Effector memory CD4-positive, alpha-beta T cell (primary cell): Measurements from ENCODE around the gene CHST11.

Source experiments
- DNase-seq, 3 donors: peaks; one replicate each; pipeline ENCODE4 v3.0.0-alpha.2; 2020
- H3K27ac ChIP-seq: 2 replicates; pipeline ENCODE4 v1.7.0; 2013; ENCODE audit warnings: mild to moderate bottlenecking, low read length, moderate library complexity; ENCODE audit not compliant: insufficient read depth, poor library complexity, severe bottlenecking
- H3K27me3 ChIP-seq: replicated peaks from 2 replicates; pipeline ENCODE4 v1.7.0; 2013; ENCODE audit warnings: mild to moderate bottlenecking, low read length; ENCODE audit not compliant: insufficient read depth, control insufficient read depth, poor library complexity, severe bottlenecking
- H3K36me3 ChIP-seq: 2 replicates; pipeline ENCODE4 v1.7.0; 2013; ENCODE audit warnings: mild to moderate bottlenecking, low read length, moderate library complexity; ENCODE audit not compliant: control insufficient read depth, insufficient read depth
- H3K4me1 ChIP-seq: 2 replicates; pipeline ENCODE4 v1.7.0; 2013; ENCODE audit warnings: low read length, mild to moderate bottlenecking; ENCODE audit not compliant: control insufficient read depth, insufficient read depth, poor library complexity, severe bottlenecking
- H3K4me3 ChIP-seq: 2 replicates; pipeline ENCODE4 v1.7.0; 2013; ENCODE audit warnings: low read length, low read depth, mild to moderate bottlenecking; ENCODE audit not compliant: insufficient read depth, poor library complexity, severe bottlenecking
- H3K9me3 ChIP-seq: 2 replicates; pipeline ENCODE4 v1.7.0; 2013; ENCODE audit warnings: mild to moderate bottlenecking, low read length, moderate library complexity; ENCODE audit not compliant: control insufficient read depth

Gene CHST11

DNA sequence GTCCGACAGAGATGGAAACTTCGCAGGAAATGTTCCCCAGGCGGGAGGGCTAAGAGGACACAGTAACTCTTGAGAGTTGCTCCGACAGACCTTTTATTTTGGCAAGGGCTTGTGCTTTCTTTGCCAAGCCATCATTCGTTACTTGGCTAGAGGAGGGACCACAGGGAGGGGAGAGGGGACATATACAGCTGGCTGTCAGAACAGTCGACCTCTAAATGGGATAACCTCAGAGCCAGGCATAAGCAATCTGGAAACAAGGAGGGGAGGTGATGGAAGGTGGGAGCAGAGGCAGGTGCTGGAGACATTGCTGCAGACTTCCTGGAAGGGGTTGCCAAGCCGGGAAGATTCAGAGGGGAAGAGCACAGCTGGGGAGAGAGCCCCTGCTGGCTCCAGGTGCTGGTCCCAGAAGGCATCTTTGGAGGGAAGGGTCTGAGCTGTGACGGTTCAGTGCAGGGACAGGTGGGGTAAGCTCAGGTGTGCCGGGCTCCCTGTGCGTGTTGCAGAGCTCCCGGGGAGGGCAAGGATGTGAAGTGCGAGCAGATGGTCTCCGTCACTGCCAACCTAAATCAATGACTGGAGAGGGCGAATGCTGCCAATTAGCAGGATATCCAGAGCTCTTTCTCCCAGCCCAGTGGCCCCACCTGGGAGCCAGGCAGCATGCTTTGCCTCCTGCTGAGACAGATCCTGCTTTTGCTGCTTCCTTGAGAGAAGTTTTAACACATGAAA, 50.1 kb downstream of the CHST11 start:
- no peak overlapping the region for H3K27ac ChIP-seq
- peaks cover 23% of the 10 kb centered on the region for H3K4me1 ChIP-seq
- H3K4me3 ChIP-seq = no peak overlapping the region
- H3K36me3 ChIP-seq = no peaks in the 10 kb centered on the region
- no peak for DNase-seq
- H3K27me3 ChIP-seq = no peaks in the 10 kb centered on the region
- H3K9me3 ChIP-seq = no peaks in the 10 kb centered on the region

DNA sequence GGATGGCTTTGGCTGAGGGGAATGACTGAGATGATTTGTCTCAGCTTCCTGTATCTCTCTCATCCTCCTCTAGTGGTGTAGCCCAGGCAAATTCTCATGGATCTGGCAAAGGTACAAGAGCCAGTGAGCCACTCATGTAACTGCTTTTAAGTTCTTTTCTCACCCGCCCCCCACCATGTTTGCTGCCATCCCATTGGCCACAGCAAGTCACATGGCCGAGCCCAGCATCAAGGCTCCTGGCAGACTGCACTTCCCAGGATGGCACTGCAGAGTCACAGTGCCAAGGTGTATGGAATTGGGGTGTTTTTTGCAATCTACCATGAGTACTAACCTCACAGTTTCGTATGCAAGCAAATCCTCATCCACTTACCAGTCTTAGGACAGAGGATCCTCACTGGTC, 50.9 kb downstream of the CHST11 start:
- Histone ChIP-seq H3K9me3 (no peaks in the 10 kb centered on the region), H3K4me1 (peaks cover 22% of the 10 kb centered on the region), H3K36me3 (no peaks in the 10 kb centered on the region), H3K27me3 (no peaks in the 10 kb centered on the region), H3K27ac (no peak overlapping the region), H3K4me3 (no peak overlapping the region)
- no peak for DNase-seq

DNA sequence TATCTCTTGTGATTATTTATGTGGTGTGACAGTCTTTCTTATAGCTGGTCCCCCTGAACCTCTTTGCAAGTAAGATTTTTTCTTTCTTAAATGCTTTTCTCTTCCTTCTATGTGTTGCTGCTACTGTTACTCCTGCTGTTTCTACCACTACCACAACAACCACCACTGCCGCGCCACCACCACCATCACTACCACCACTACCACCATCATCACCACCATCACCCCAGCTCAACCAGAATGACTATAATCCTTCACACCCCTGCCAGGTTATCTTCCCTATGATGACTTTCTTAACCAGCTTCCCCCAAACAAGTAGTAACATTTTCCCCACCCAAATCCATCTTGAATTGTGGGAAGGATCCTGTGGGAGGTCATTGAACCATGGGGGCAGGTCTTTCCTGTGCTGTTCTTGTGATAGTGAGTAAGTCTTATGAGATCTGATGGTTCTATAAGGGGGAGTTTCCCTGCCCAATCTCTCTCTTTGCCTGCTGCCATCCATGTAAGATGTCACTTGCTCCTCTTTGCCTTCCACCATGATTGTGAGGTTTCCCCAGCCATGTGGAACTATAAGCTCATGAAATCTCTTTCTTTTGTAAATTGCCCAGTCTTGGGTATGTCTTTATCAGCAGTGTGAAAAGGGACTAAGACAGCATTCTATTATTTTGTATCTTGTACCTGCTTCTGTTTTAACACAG, 52.2 kb downstream of the CHST11 start:
- Histone ChIP-seq H3K36me3 (no peaks in the 10 kb centered on the region), H3K27me3 (no peaks in the 10 kb centered on the region), H3K4me1 (peaks cover 11% of the 10 kb centered on the region), H3K4me3 (no peak overlapping the region), H3K9me3 (no peaks in the 10 kb centered on the region), H3K27ac (no peak overlapping the region)
- no peak for DNase-seq

DNA sequence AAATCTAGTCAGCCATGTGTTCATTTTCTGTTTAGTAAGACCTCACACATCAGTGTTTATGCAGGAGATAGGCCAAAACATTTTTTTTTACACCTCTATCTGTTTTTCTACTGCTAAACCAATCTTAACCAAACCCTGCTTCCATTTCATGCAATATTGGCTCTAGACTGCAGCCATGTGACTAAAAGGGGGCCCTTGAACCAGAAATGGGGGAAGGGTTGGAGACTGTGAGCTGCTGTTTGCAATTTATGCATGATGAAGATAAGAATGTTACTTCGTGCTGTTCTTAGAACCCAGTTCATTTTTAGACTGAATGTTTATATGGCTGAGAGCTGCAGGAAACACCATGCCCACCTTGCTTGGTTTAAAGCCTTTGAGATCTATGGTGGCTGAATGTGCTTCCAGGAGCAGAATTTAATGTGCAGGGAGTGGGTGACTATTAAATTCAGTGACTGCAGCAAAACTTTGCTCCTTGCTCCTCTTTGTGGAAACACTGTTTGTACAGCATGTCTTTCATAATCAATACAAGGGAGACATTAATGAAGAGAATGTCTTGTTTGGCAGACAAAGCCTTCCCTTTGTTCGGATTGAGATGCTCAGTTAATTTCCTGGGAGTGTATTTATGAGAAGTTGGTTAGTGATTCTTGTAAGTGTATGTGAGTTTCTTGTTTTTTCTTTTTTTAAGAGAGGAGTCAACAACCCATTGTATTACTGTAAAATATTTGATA, 53.6 kb downstream of the CHST11 start:
- Histone ChIP-seq H3K9me3 (no peaks in the 10 kb centered on the region), H3K4me1 (peaks cover 11% of the 10 kb centered on the region), H3K27ac (no peak overlapping the region), H3K36me3 (no peaks in the 10 kb centered on the region), H3K27me3 (no peaks in the 10 kb centered on the region), H3K4me3 (no peak overlapping the region)
- no peak for DNase-seq

DNA sequence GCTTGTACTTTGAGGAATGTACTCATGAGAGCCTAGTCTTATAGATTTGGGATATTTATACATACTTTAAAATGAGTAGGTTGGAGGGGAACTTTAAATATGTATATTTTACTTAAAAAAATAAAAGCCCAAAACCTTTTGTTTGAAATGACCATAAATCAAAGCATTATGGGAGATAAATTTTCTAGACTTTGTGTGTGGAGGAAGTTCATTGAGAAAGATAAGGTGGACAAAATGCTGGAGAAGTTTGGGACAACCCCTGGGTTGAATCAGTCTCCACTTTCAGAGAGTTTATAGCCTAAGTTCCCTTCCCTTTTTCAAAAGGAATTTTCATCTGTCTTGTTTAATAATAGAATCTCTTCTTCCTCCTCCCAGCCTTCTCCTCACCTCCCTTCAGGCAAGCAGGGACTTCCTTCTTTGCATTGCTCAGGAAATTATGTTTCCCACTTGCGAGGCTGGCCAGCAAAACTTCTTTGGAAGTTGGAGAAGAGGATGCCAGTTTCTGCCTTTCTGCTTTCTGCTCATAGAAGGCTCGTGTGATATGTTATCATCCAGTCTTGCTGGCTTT, 54.2 kb downstream of the CHST11 start:
- no peak for DNase-seq
- Histone ChIP-seq H3K4me1 (peaks cover 11% of the 10 kb centered on the region), H3K4me3 (no peak overlapping the region), H3K27ac (no peak overlapping the region), H3K36me3 (no peaks in the 10 kb centered on the region), H3K27me3 (no peaks in the 10 kb centered on the region), H3K9me3 (no peaks in the 10 kb centered on the region)

DNA sequence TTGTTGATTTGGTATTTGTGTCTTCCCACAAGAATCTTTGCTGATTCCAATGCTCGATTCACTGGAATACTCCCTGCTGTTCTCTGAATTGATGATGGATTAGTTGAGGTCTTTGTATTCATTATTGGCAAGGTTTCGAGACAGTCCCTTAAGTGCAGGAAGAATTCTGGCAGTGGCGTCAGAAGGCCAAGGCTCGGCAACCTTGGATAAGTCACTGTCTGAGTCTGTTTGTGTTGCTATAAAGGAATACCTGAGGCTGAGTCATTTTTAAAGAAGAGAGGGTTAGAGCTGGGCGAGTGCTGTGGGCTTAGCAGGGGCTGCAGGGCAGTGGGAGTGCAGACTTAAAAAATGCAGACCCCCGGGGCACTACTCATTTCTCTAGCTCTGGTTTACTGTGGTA, 56.9 kb downstream of the CHST11 start:
- no peak for DNase-seq
- H3K36me3 ChIP-seq = no peaks in the 10 kb centered on the region
- H3K9me3 ChIP-seq = no peaks in the 10 kb centered on the region
- peaks cover 20% of the 10 kb centered on the region for H3K4me1 ChIP-seq
- H3K27me3 ChIP-seq = no peaks in the 10 kb centered on the region
- no peak overlapping the region for H3K27ac ChIP-seq
- no peak overlapping the region for H3K4me3 ChIP-seq

DNA sequence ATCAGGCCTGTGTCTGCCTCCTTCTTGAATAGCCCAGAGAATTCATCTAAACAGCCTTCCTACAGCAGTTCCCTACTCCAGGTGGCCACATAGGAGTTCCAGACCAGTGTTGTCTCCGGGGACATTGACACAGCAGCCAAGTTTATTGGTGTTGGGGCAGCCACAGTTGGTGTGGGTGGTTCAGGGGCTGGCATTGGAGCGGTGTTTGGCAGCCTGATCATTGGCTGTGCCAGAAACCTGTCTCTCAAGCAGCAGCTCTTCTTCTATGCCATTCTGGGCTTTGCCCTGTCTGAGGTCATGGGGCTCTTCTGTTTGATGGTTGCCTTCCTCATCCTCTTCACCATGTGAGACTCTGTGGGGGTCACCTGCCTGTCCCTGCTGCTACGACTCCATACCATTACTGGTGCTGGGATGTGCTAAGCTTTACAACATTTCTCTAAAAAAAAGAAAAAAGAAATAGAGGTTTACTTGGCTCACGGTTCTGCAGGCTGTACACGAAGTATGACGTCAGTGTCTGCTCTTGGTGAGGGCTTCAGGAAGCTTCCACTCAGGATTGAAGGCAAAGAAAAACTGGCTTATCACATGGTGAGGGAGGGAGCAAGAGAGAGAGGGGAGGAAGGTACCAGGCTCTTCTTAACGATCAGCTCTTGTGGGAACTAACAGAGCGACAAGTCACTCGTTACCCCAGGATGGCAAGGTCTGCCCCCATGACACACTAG, 57.5 kb downstream of the CHST11 start:
- peaks cover 24% of the 10 kb centered on the region for H3K4me1 ChIP-seq
- no peak for DNase-seq
- no peak overlapping the region for H3K27ac ChIP-seq
- H3K4me3 ChIP-seq = no peak overlapping the region
- no peaks in the 10 kb centered on the region for H3K36me3 ChIP-seq
- no peaks in the 10 kb centered on the region for H3K27me3 ChIP-seq
- H3K9me3 ChIP-seq = no peaks in the 10 kb centered on the region

DNA sequence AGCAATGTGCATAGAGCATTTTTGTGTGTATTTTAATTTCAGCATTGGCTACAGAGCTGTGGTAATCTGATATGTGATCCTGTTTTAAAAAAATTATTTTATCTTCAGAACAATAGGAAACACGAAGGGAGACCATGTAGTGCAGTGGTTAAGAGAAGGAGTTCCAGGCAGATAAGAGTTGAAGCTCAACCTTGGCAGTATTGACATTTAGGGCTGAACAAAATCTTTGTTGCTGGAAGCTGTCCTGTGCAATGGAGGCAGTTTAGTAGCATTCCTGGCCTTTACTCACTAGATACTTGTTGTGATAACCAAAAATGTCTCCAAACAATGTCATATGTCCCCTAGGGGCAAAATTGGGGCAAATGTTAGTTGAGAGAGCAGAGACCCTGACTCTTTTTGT, 59.2 kb downstream of the CHST11 start:
- Histone ChIP-seq H3K36me3 (no peaks in the 10 kb centered on the region), H3K4me1 (peaks cover 16% of the 10 kb centered on the region), H3K4me3 (no peak overlapping the region), H3K27me3 (no peaks in the 10 kb centered on the region), H3K9me3 (no peaks in the 10 kb centered on the region), H3K27ac (no peak overlapping the region)
- no peak for DNase-seq

DNA sequence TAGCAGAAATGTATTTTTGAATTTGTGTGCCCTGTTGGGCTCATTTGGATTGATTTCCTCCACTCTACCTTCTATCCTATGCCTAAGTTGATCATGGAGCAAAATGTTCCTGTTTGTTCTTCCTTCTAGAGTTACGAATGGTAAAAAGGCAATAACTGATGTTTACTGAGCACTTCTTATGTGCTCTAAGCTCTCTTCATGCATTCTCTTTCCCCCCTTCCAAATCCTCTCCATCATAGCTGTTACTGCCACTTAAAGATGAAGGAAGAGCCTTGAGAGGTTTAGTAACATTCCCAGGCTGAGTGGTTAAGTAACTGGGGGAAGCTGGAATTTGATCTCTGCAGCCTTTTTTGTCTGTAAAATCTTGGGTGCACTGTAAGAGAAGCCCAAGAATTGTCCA, 60.1 kb downstream of the CHST11 start:
- Histone ChIP-seq H3K9me3 (no peaks in the 10 kb centered on the region), H3K4me3 (no peak overlapping the region), H3K36me3 (no peaks in the 10 kb centered on the region), H3K27me3 (no peaks in the 10 kb centered on the region), H3K4me1 (peaks cover 16% of the 10 kb centered on the region), H3K27ac (no peak overlapping the region)
- no peak for DNase-seq
